HEK293T (cell line): ENCODE data around the gene ANKH.

Source experiments
- CTCF ChIA-PET: fragments of 350-600 bp; formaldehyde crosslinking; extraction: SDS; loops from one replicate; lab custom pipeline; 2021; ENCODE audit warnings: antibody characterized with exemption, inconsistent platforms; lab: Yijun Ruan, JAX
- POLR2A ChIA-PET: fragments of 350-600 bp; formaldehyde crosslinking; extraction: SDS; loops from one replicate; lab custom pipeline; 2020; ENCODE audit warnings: antibody characterized with exemption, inconsistent platforms; lab: Yijun Ruan, JAX
- DNase-seq: peaks from one replicate; pipeline ENCODE4 v3.0.0; 2012; ENCODE audit warnings: mixed read lengths; ENCODE audit errors: extremely low spot score
- ARNT ChIP-seq: fragments of 450-650 bp; IDR thresholded peaks from 2 replicates; pipeline ENCODE4 v1.6.1; 2017; ENCODE audit warnings: mild to moderate bottlenecking
- BHLHE40 ChIP-seq: fragments of 450-650 bp; IDR thresholded peaks from 2 replicates; pipeline ENCODE4 v1.6.1; 2016; ENCODE audit warnings: mild to moderate bottlenecking, moderate library complexity, borderline replicate concordance
- CTBP1 ChIP-seq: fragments of 450-650 bp; IDR thresholded peaks from 2 replicates; pipeline ENCODE4 v1.6.1; 2016; ENCODE audit warnings: borderline replicate concordance
- ELF4 ChIP-seq: fragments of 450-650 bp; IDR thresholded peaks from 2 replicates; pipeline ENCODE4 v1.6.1; 2017; ENCODE audit warnings: antibody characterized with exemption
- FOXA1 ChIP-seq: fragments of 450-650 bp; IDR thresholded peaks from 2 replicates; pipeline ENCODE4 v1.6.1; 2016; ENCODE audit warnings: mild to moderate bottlenecking
- FOXK2 ChIP-seq: fragments of 450-650 bp; IDR thresholded peaks from 2 replicates; pipeline ENCODE4 v1.6.1; 2016; ENCODE audit warnings: mild to moderate bottlenecking
- FOXM1 ChIP-seq: fragments of 450-650 bp; IDR thresholded peaks from 2 replicates; pipeline ENCODE4 v1.6.1; 2017; ENCODE audit warnings: mild to moderate bottlenecking, borderline replicate concordance
- HDGF ChIP-seq: fragments of 450-650 bp; IDR thresholded peaks from 2 replicates; pipeline ENCODE4 v1.6.1; 2017; ENCODE audit warnings: antibody characterized with exemption, borderline replicate concordance
- L3MBTL2 ChIP-seq: fragments of 450-650 bp; conservative IDR thresholded peaks from 2 replicates; pipeline ENCODE4 v1.6.1; 2016; ENCODE audit warnings: mild to moderate bottlenecking
- LEF1 ChIP-seq: fragments of 450-650 bp; IDR thresholded peaks from 2 replicates; pipeline ENCODE4 v1.6.1; 2017; ENCODE audit warnings: mild to moderate bottlenecking, borderline replicate concordance
- NFRKB ChIP-seq: fragments of 450-650 bp; IDR thresholded peaks from 2 replicates; pipeline ENCODE4 v1.6.1; 2016; ENCODE audit warnings: mild to moderate bottlenecking, moderate library complexity
- PKNOX1 ChIP-seq: fragments of 450-650 bp; IDR thresholded peaks from 2 replicates; pipeline ENCODE4 v1.6.1; 2016
- SP1 ChIP-seq: fragments of 450-650 bp; IDR thresholded peaks from 2 replicates; pipeline ENCODE4 v1.6.1; 2017
- SUZ12 ChIP-seq: fragments of 450-650 bp; IDR thresholded peaks from 2 replicates; pipeline ENCODE4 v1.6.1; 2016; ENCODE audit warnings: mild to moderate bottlenecking
- TARDBP ChIP-seq: fragments of 450-650 bp; IDR thresholded peaks from 2 replicates; pipeline ENCODE4 v1.6.1; 2016
- ZNF384 ChIP-seq: fragments of 450-650 bp; IDR thresholded peaks from 2 replicates; pipeline ENCODE4 v1.6.1; 2016

Gene ANKH

GRCh38 chr5:14702238-14702839, 169.2 kb downstream of the ANKH start:
- no peak for DNase-seq
- ChIA-PET POLR2A (no interaction called here), CTCF (interaction anchor here (0.9 to 1.5 kb wide), 3 partner anchors 17 to 301 kb away, joined by 3 to 4 read pairs (median 3); no protein-coding TSS in a partner anchor)
- no peak for TF ChIP-seq TARDBP
- no peak for TF ChIP-seq CTBP1
- TF ChIP-seq LEF1: no peak
- TF ChIP-seq FOXA1: no peak
- no peak for TF ChIP-seq L3MBTL2
- no peak for TF ChIP-seq ARNT
- no peak for TF ChIP-seq ELF4
- TF ChIP-seq ZNF384: no peak
- TF ChIP-seq SP1: no peak
- no peak for TF ChIP-seq HDGF
- no peak for TF ChIP-seq BHLHE40
- TF ChIP-seq FOXM1: no peak
- no peak for TF ChIP-seq SUZ12
- TF ChIP-seq NFRKB: no peak
- TF ChIP-seq PKNOX1: no peak
- no peak for TF ChIP-seq FOXK2

- TF ChIP-seq NFRKB: no peak
- no peak for TF ChIP-seq ARNT
- TF ChIP-seq PKNOX1: no peak
- TF ChIP-seq FOXK2: no peak
- TF ChIP-seq HDGF: no peak
- no peak for TF ChIP-seq ZNF384
- no peak for TF ChIP-seq SUZ12
- TF ChIP-seq SP1: no peak
- no peak for DNase-seq
- POLR2A ChIA-PET: no interaction called here
- CTCF ChIA-PET: no interaction called here
These were observed 170.0 kb downstream of the ANKH start for GRCh38 chr5:14701556-14701955.

- CTCF ChIA-PET: no interaction called here
- no peak for TF ChIP-seq TARDBP
- TF ChIP-seq PKNOX1: no peak
- TF ChIP-seq BHLHE40: no peak
- TF ChIP-seq ELF4: no peak
- no peak for DNase-seq
- POLR2A ChIA-PET: no interaction called here
These were observed 170.8 kb downstream of the ANKH start for GRCh38 chr5:14700478-14701436.

GRCh38 chr5:14699807-14700400, 171.7 kb downstream of the ANKH start:
- TF ChIP-seq ARNT: no peak
- no peak for TF ChIP-seq L3MBTL2
- no peak for TF ChIP-seq ZNF384
- no peak for TF ChIP-seq ELF4
- TF ChIP-seq FOXA1: no peak
- no peak for TF ChIP-seq PKNOX1
- no peak for TF ChIP-seq FOXK2
- no peak for TF ChIP-seq TARDBP
- no peak for TF ChIP-seq SP1
- TF ChIP-seq LEF1: no peak
- TF ChIP-seq HDGF: no peak
- no peak for TF ChIP-seq NFRKB
- TF ChIP-seq SUZ12: no peak
- no peak for TF ChIP-seq CTBP1
- no peak for TF ChIP-seq FOXM1
- TF ChIP-seq BHLHE40: no peak
- POLR2A ChIA-PET: no interaction called here
- CTCF ChIA-PET: no interaction called here
- DNase-seq: no peak

- ChIA-PET CTCF (no interaction called here), POLR2A (no interaction called here)
- no peak for TF ChIP-seq FOXK2
- no peak for TF ChIP-seq ARNT
- TF ChIP-seq BHLHE40: no peak
- no peak for TF ChIP-seq LEF1
- TF ChIP-seq ELF4: no peak
- TF ChIP-seq CTBP1: no peak
- no peak for TF ChIP-seq TARDBP
- TF ChIP-seq FOXM1: no peak
- no peak for TF ChIP-seq HDGF
- no peak for TF ChIP-seq PKNOX1
- TF ChIP-seq NFRKB: no peak
- no peak for TF ChIP-seq L3MBTL2
- TF ChIP-seq SP1: no peak
- no peak for TF ChIP-seq SUZ12
- TF ChIP-seq FOXA1: no peak
- TF ChIP-seq ZNF384: no peak
- no peak for DNase-seq
These were observed 172.4 kb downstream of the ANKH start for GRCh38 chr5:14699159-14699558.
